H1 (cell line): Measurements from ENCODE around the gene GNB3. TPM values are rescaled to one million over a fixed set of nuclear protein-coding genes. Genes with fewer than 3 reads are reported as not detected.

Source experiments
- EGR1 ChIP-seq: IDR thresholded peaks from 2 replicates; pipeline ENCODE4 v1.6.1; 2011; ENCODE audit warnings: low read depth, low read length, borderline replicate concordance
- GTF2F1 ChIP-seq: IDR thresholded peaks from 2 replicates; pipeline ENCODE4 v1.6.1; 2012; ENCODE audit warnings: low read depth, low read length, improper control_type of control experiment, borderline replicate concordance
- HDAC2 ChIP-seq, 2 experiments: fragments of 300-600 bp in 1 of 2; sonication (generic) in 1 of 2; IDR thresholded peaks; 2 replicates each; pipeline ENCODE4 v1.6.1; 2011 to 2012; ENCODE audit warnings: low read depth in 2 of 2, low read length in 2 of 2, mild to moderate bottlenecking in 2 of 2, moderate library complexity in 2 of 2, borderline replicate concordance in 1 of 2, inconsistent platforms in 1 of 2
- PHF8 ChIP-seq: fragments of 200-600 bp; sonication (generic); conservative IDR thresholded peaks from 2 replicates; pipeline ENCODE4 v1.7.1; 2012; ENCODE audit warnings: low read depth, mild to moderate bottlenecking, inconsistent platforms, low read length, moderate library complexity
- SAP30 ChIP-seq: fragments of 300-600 bp; sonication (generic); IDR thresholded peaks from 2 replicates; pipeline ENCODE4 v1.7.1; 2012; ENCODE audit warnings: low read length, moderate library complexity, mild to moderate bottlenecking, inconsistent platforms; ENCODE audit not compliant: insufficient read depth, insufficient replicate concordance
- SP1 ChIP-seq: IDR thresholded peaks from 2 replicates; pipeline ENCODE4 v1.6.1; 2011; ENCODE audit warnings: low read depth, low read length
- YY1 ChIP-seq: IDR thresholded peaks from 2 replicates; pipeline ENCODE4 v1.6.1; 2011; ENCODE audit warnings: low read depth, mild to moderate bottlenecking, low read length
- polyA plus RNA-seq, 7 experiments: library from polyadenylated mRNA; depleted of rRNA in 3 of 7; stranded (reverse) in 5 of 7; unstranded in 2 of 7; fragments of >200 nt in 5 of 7; fragments of 200-250 nt in 2 of 7; gene quantifications; 1 replicate in 5 of 7; 2 replicates in 1 of 7; 4 replicates in 1 of 7; pipeline versions ENCODE4 v1.2.1 to v1.2.3, GENCODE V29; 2011 to 2013; ENCODE audit warnings: missing spikeins in 2 of 7, mixed read lengths in 2 of 7
- total RNA-seq: library from RNA; stranded (reverse); fragmentation: NEBNext Ultra II Directional; extraction: Animal tissue kit (Norgen Biotek cat#: 25700); gene quantifications from 2 replicates; pipeline ENCODE4 v1.2.1, GENCODE V29; 2021
- TF ChIP-seq, protein P1 (sequence below): IDR thresholded peaks from 2 replicates; pipeline ENCODE4 v1.6.1; 2012; ENCODE audit warnings: inconsistent platforms
- TF ChIP-seq, protein P2 (sequence below): IDR thresholded peaks from 2 replicates; pipeline ENCODE4 v1.6.1; 2012; ENCODE audit warnings: low read length, inconsistent platforms

Gene GNB3
- total and polyA plus RNA-seq, 2 of the 8 experiments (the other 6 are each of a cell fraction or from before 2014, with no cell fraction given): 9.9 TPM

DNA sequence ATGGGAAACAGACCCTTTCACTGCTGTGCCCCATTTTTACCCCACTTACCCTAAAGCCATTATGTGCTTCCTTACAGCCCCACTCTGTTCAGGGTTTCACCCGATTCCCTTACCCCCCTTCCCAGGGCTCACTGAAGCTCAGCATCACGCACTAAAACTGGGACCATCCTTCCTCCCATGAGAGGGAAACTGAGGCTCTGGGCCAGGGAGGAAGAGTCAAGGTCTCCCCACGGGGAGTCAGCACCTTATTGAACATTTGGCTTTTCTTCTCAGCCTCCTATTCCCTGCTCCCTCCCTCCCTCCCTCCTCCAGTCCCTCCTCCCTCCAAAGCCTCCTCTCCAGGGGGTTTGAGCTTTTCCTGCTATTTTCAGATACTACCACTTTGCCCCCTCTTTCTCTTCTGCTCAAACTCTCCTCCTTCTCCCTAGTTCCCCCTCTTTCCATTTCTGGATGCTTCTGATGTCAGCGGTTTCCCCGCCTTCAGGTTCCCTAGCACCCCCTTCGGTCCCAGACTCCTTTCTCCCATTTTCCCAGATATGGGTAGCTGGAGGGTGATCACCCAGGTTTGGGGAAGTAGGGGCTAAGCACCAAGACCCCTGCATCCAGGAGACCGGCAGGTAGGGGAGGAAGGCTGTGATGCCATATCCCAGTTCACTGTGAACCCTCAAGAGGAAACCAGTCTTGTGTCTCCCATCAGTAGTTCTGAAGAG lies 18.1 kb upstream of the GNB3 start (continued):
- TF ChIP-seq, protein P1, sequence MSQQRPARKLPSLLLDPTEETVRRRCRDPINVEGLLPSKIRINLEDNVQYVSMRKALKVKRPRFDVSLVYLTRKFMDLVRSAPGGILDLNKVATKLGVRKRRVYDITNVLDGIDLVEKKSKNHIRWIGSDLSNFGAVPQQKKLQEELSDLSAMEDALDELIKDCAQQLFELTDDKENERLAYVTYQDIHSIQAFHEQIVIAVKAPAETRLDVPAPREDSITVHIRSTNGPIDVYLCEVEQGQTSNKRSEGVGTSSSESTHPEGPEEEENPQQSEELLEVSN: no peak
- TF ChIP-seq GTF2F1 (no peak), HDAC2 (IDR thresholded peaks at IDR 0.05; ENCODE audit: borderline replicate concordance in 1 of 2, low read depth in 2 of 2, low read length in 2 of 2) (no peak), EGR1 (no peak), PHF8 (no peak), YY1 (no peak), SAP30 (no peak), SP1 (no peak)
- TF ChIP-seq, protein P2, sequence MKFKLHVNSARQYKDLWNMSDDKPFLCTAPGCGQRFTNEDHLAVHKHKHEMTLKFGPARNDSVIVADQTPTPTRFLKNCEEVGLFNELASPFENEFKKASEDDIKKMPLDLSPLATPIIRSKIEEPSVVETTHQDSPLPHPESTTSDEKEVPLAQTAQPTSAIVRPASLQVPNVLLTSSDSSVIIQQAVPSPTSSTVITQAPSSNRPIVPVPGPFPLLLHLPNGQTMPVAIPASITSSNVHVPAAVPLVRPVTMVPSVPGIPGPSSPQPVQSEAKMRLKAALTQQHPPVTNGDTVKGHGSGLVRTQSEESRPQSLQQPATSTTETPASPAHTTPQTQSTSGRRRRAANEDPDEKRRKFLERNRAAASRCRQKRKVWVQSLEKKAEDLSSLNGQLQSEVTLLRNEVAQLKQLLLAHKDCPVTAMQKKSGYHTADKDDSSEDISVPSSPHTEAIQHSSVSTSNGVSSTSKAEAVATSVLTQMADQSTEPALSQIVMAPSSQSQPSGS: no peak
